ENCODE data around the gene NEDD4L.

GRCh38 chr18:58355243-58355642 is 311.2 kb downstream of the NEDD4L start:
- TF ChIP-seq FOXM1 (IDR thresholded peaks at IDR 0.05; ENCODE audit: borderline replicate concordance) (no peak), BHLHE40 (IDR thresholded peaks at IDR 0.05; ENCODE audit: borderline replicate concordance) (no peak), FOXK2 (IDR thresholded peaks at IDR 0.05) (no peak), FOXA1 (IDR thresholded peaks at IDR 0.05) (no peak), SUZ12 (IDR thresholded peaks at IDR 0.05) (no peak), TARDBP (IDR thresholded peaks at IDR 0.05) (no peak)
